Measurements from ENCODE around the gene C11orf86. TPM values are rescaled to one million over a fixed set of nuclear protein-coding genes. Genes with fewer than 3 reads are reported as not detected.

The C11orf86 gene
- total RNA-seq, result 10 to 100 TPM; 23.0 to 31.6 TPM

- intact Hi-C loops (cut with DNase I), result no loop called here
- Histone ChIP-seq H3K27ac (peak within 1 kb of the TSS; percentile 32), H3K9ac (ENCODE audit: low read depth in 2 of 2, low read length in 2 of 2) (peak within 1 kb of the TSS in 1 of 2 donors; percentile 42), H3K4me3 (peak within 1 kb of the TSS; percentile 11), H3K27me3 (no peaks in the 10 kb centered on the region), H3K4me1 (no peaks in the 10 kb centered on the region), H3K36me3 (no peaks in the 10 kb centered on the region), H3K9me3 (no peaks in the 10 kb centered on the region)
- peak; percentile 63 for DNase-seq
- no peak for TF ChIP-seq CTCF (IDR thresholded peaks at IDR 0.05)
Observed at GRCh38 chr11:66974724-66975404, at the start of gene C11orf86. Gene C11orf86, plus strand, starts transcription at chr11:66975304. Its CDS starts 59 bp downstream, at chr11:66975363.

- TF ChIP-seq CTCF (IDR thresholded peaks at IDR 0.05), result no peak
- DNase-seq, result no peak
- Histone ChIP-seq H3K36me3 (no peaks in the 10 kb centered on the region), H3K27me3 (no peaks in the 10 kb centered on the region), H3K4me3 (no peak overlapping the region), H3K4me1 (no peaks in the 10 kb centered on the region), H3K9me3 (no peaks in the 10 kb centered on the region), H3K27ac (no peak overlapping the region), H3K9ac (ENCODE audit: low read depth in 2 of 2, low read length in 2 of 2) (no peak overlapping the region)
- intact Hi-C loops (cut with DNase I), result no loop called here
Observed at GRCh38 chr11:66929753-66930152, 45.4 kb upstream of the C11orf86 start.

DNA sequence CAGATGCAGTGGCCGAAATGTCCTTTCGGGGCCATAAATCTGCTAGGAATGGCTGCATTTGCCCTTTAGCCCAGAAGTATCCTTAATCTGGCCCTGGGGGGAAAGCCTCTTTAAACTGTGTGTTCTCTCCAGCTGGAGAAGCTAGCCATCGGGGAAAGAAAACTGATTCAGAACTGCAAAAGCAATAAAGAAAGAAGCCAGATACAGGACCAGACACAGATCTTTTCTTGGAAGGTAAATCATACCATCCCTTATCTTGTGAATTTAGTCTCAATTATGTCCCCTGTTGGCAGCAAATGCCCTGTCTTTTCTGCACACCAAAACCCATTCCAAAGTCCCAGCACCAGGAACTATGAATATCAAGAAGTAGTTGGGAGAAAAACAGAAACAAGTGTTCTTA lies 42.6 kb upstream of the C11orf86 start:
- H3K36me3 ChIP-seq, result no peaks in the 10 kb centered on the region
- no peaks in the 10 kb centered on the region for H3K27me3 ChIP-seq
- intact Hi-C loops (cut with DNase I), result no loop called here
- no peak overlapping the region for H3K4me3 ChIP-seq
- no peaks in the 10 kb centered on the region for H3K4me1 ChIP-seq
- H3K9ac ChIP-seq (ENCODE audit: low read depth in 2 of 2, low read length in 2 of 2), result no peak overlapping the region
- DNase-seq, result no peak
- no peak overlapping the region for H3K27ac ChIP-seq
- H3K9me3 ChIP-seq, result no peaks in the 10 kb centered on the region
- no peak for TF ChIP-seq CTCF (IDR thresholded peaks at IDR 0.05)

GRCh38 chr11:66933531-66933930 lies 41.6 kb upstream of the C11orf86 start:
- Histone ChIP-seq H3K4me1 (no peaks in the 10 kb centered on the region), H3K27ac (no peak overlapping the region), H3K9me3 (no peaks in the 10 kb centered on the region), H3K9ac (ENCODE audit: low read depth in 2 of 2, low read length in 2 of 2) (no peak overlapping the region), H3K4me3 (no peak overlapping the region), H3K27me3 (no peaks in the 10 kb centered on the region), H3K36me3 (no peaks in the 10 kb centered on the region)
- no peak for DNase-seq
- no peak for TF ChIP-seq CTCF (IDR thresholded peaks at IDR 0.05)
- intact Hi-C loops (cut with DNase I), result no loop called here

- Histone ChIP-seq H3K27ac (no peak overlapping the region), H3K27me3 (no peaks in the 10 kb centered on the region), H3K36me3 (no peaks in the 10 kb centered on the region), H3K4me3 (no peak overlapping the region), H3K9ac (ENCODE audit: low read depth in 2 of 2, low read length in 2 of 2) (no peak overlapping the region), H3K4me1 (no peaks in the 10 kb centered on the region), H3K9me3 (no peaks in the 10 kb centered on the region)
- intact Hi-C loops (cut with DNase I), result no loop called here
- DNase-seq, result no peak
- TF ChIP-seq CTCF (IDR thresholded peaks at IDR 0.05), result no peak
Observed at GRCh38 chr11:66934950-66935779, 39.9 kb upstream of the C11orf86 start.

Measured in colonic mucosa (tissue), 4 donors.